HG03097 (cell line): Measurements from ENCODE around the gene SYNGR3.
A peak's percentile ranks its signal among the peaks of the same experiment; 100 is the strongest.

Experiments used
- ATAC-seq: cut with Tn5 transposase; IDR thresholded peaks from one replicate; pipeline ENCODE4 v1.9.1; 2021; ENCODE audit not compliant: unreplicated experiment, low FRiP score

The SYNGR3 gene

GRCh38 chr16:1976216-1976520 lies 13.6 kb upstream of the SYNGR3 start:
- ATAC-seq: no peak

- no peak for ATAC-seq
Measured at GRCh38 chr16:1976951-1977874, 12.6 kb upstream of the SYNGR3 start.

- ATAC-seq: no peak
Measured at GRCh38 chr16:1977875-1978268, 11.9 kb upstream of the SYNGR3 start.

GRCh38 chr16:1978476-1979120 lies 11.2 kb upstream of the SYNGR3 start:
- ATAC-seq: no peak

GRCh38 chr16:1979271-1980029 lies 10.3 kb upstream of the SYNGR3 start:
- no peak for ATAC-seq

- ATAC-seq: no peak
Measured at GRCh38 chr16:1980030-1980769, 9.6 kb upstream of the SYNGR3 start.

- ATAC-seq: no peak
Measured at GRCh38 chr16:1980770-1981087, 9.0 kb upstream of the SYNGR3 start.

GRCh38 chr16:1981398-1981836 lies 8.4 kb upstream of the SYNGR3 start, which contains the start of gene NOXO1:
Gene NOXO1 (minus strand): TSS chr16:1981469. CDS start chr16:1981179, 290 bp downstream.
- ATAC-seq: no peak

GRCh38 chr16:1982013-1982433 lies 7.7 kb upstream of the SYNGR3 start:
- ATAC-seq: no peak

- no peak for ATAC-seq
Measured at GRCh38 chr16:1982991-1983543, 6.7 kb upstream of the SYNGR3 start.

- peak; percentile 72 for ATAC-seq
Measured at GRCh38 chr16:1983544-1984346, 6.0 kb upstream of the SYNGR3 start, which contains the start of gene GFER. Gene GFER (plus strand): TSS chr16:1984193. CDS start chr16:1984219, 26 bp downstream.

- no peak for ATAC-seq
Measured at GRCh38 chr16:1984347-1985225, 5.2 kb upstream of the SYNGR3 start.

GRCh38 chr16:1985466-1986150 lies 4.2 kb upstream of the SYNGR3 start:
- ATAC-seq: no peak

- ATAC-seq: no peak
Measured at GRCh38 chr16:1987198-1987597, 2.6 kb upstream of the SYNGR3 start.

- no peak for ATAC-seq
Measured at GRCh38 chr16:1990101-1990350, 256 bp downstream of the SYNGR3 start.

GRCh38 chr16:1990351-1991134 lies 773 bp downstream of the SYNGR3 start:
- peak; percentile 1 for ATAC-seq

- peak; percentile 27 for ATAC-seq
Measured at GRCh38 chr16:1991135-1991551, 1.4 kb downstream of the SYNGR3 start.
